GM18517 (cell line): ENCODE measurements around the gene ZCCHC14.

Experiments used
- ATAC-seq: cut with Tn5 transposase; IDR thresholded peaks from one replicate; pipeline ENCODE4 v1.9.1; 2021; ENCODE audit warnings: mild to moderate bottlenecking, moderate library complexity; ENCODE audit not compliant: unreplicated experiment

ZCCHC14 gene

GRCh38 chr16:87435372-87436224, 57.2 kb downstream of the ZCCHC14 start:
- ATAC-seq: no peak

GRCh38 chr16:87434146-87434667, 58.6 kb downstream of the ZCCHC14 start:
- no peak for ATAC-seq

- ATAC-seq: no peak
These were observed 60.4 kb downstream of the ZCCHC14 start for GRCh38 chr16:87432330-87432915.

GRCh38 chr16:87431926-87432325, 60.9 kb downstream of the ZCCHC14 start:
- no peak for ATAC-seq

- no peak for ATAC-seq
These were observed 66.2 kb downstream of the ZCCHC14 start for GRCh38 chr16:87426423-87427215.

- ATAC-seq: no peak
These were observed 66.9 kb downstream of the ZCCHC14 start for GRCh38 chr16:87425941-87426340.

- ATAC-seq: no peak
These were observed 68.6 kb downstream of the ZCCHC14 start for GRCh38 chr16:87424266-87424665.

- no peak for ATAC-seq
These were observed 69.4 kb downstream of the ZCCHC14 start for GRCh38 chr16:87423429-87423828.

GRCh38 chr16:87422106-87422505, 70.7 kb downstream of the ZCCHC14 start:
- ATAC-seq: no peak

- ATAC-seq: no peak
These were observed 71.6 kb downstream of the ZCCHC14 start for GRCh38 chr16:87421003-87421912.

- no peak for ATAC-seq
These were observed 72.5 kb downstream of the ZCCHC14 start for GRCh38 chr16:87420026-87421002.

GRCh38 chr16:87418644-87419043, 74.2 kb downstream of the ZCCHC14 start:
- no peak for ATAC-seq

- ATAC-seq: no peak
These were observed 74.6 kb downstream of the ZCCHC14 start for GRCh38 chr16:87418216-87418615.

GRCh38 chr16:87417528-87417910, 75.3 kb downstream of the ZCCHC14 start:
- ATAC-seq: no peak

GRCh38 chr16:87416826-87417527, 75.8 kb downstream of the ZCCHC14 start:
- no peak for ATAC-seq

GRCh38 chr16:87415441-87415840, 77.4 kb downstream of the ZCCHC14 start:
- ATAC-seq: no peak

GRCh38 chr16:87414251-87414680, 78.6 kb downstream of the ZCCHC14 start:
- no peak for ATAC-seq

- no peak for ATAC-seq
These were observed 79.8 kb downstream of the ZCCHC14 start for GRCh38 chr16:87412996-87413421.
